Coronary artery (tissue), 2 donors: Measurements from ENCODE around the gene ZNF106.

Experiments
- DNase-seq: peaks from one replicate; pipeline ENCODE4 v3.0.0-alpha.2; 2017; ENCODE audit warnings: low spot score
- H3K27ac ChIP-seq, 2 donors: fragments of 200-600 bp; sonication (generic); one replicate each; pipeline ENCODE4 v1.5.1; 2016 to 2019
- H3K4me3 ChIP-seq: fragments of 200-600 bp; sonication (generic); 2 replicates; pipeline ENCODE4 v1.5.1; 2016; ENCODE audit warnings: mild to moderate bottlenecking, moderate library complexity
- TF ChIP-seq, protein P1 (sequence below): fragments of 200-600 bp; sonication (generic); IDR thresholded peaks from one replicate; pipeline ENCODE4 v1.5.1; 2019; ENCODE audit warnings: antibody characterized with exemption

ZNF106 gene

DNA sequence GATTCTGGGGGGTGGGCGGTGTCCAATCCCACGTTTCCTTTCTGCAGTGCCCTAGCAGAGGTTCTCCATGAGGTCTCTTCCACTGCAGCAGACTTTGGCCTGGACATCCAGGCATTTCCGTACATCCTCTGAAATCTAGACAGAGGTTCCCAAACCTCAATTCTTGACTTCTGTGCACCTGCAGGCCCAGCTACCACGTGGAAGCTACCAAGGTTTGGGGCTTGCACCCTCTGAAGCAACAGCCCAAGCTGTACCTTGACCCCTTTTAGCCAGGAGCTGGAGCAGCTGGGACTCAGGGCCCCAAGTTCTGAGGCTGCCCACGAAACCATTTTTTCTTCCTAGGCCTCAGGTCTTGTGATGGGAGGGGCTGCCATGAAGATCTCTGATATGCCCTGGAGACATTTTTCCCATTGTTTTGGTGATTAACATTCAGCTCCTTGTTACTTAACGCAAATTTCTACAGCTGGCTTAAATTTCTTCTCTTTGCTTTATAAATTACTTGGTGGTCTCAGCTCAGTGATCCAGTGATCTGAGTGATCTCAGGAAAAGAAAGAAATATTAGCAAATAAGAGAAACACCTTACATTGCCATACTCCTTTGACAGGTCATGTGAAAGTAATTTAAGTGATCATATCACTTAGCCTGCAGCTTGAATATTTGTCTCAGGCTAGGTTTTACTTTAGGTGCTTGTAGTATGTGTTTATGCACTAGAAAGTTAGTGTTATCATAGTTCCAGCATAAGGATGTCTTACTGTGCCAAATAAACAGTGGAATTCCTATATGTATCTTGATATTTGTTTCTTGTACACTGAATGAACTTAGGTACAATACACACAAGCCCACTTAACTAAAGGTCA, 7.5 kb upstream of the ZNF106 start:
- DNase-seq: no peak
- Histone ChIP-seq H3K4me3 (no peak overlapping the region), H3K27ac (no peak overlapping the region)
- TF ChIP-seq, protein P1, sequence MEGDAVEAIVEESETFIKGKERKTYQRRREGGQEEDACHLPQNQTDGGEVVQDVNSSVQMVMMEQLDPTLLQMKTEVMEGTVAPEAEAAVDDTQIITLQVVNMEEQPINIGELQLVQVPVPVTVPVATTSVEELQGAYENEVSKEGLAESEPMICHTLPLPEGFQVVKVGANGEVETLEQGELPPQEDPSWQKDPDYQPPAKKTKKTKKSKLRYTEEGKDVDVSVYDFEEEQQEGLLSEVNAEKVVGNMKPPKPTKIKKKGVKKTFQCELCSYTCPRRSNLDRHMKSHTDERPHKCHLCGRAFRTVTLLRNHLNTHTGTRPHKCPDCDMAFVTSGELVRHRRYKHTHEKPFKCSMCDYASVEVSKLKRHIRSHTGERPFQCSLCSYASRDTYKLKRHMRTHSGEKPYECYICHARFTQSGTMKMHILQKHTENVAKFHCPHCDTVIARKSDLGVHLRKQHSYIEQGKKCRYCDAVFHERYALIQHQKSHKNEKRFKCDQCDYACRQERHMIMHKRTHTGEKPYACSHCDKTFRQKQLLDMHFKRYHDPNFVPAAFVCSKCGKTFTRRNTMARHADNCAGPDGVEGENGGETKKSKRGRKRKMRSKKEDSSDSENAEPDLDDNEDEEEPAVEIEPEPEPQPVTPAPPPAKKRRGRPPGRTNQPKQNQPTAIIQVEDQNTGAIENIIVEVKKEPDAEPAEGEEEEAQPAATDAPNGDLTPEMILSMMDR: no peak

DNA sequence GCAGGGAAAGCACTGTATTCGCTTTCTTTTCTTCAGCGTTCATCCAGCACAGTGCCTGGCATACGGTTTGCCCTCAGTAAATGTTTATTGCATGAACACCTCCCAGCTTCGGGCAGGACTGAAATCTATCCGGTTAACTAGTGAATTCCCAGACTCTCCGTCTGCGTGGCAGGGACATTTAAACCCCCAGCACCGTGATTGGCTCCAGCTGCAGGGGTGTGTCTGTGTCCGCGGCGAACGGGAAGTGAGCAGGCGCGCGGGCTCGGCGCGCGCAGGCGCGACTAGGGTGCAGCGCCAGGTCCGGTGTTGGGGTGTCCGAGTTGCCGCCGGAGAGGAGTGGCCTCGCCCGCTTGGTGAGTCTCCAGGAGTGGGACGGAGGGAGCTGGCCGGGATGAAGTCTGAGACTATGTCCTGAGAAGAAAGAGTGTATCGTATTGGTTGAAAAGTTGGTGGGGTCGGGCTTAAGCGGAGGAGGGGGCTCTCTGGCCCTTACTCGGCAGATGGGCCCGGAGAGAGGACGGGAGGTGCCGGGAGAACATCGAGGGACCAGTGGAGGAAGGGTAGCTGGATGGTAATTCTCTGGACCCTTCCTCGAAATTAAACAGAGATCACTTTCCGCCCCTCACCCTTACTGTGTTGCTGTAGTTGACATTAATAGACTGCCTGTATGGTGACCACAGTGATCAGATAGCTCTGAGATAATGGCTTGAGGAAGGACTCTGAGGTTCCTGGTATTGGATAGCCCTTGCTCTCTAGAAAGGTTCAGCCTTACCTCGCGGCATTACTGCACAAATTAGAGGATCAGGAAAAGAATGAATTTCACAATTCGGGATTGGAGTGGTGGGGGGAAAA, 4.6 kb upstream of the ZNF106 start, which contains the start of gene SNAP23:
TSS of gene SNAP23 (plus strand) at position 274 of the 852 bp plus-strand sequence. CDS start 16,213 bp downstream, outside the sequence.
- peak within 1 kb of the TSS; percentile 91 for H3K4me3 ChIP-seq
- TF ChIP-seq, protein P1: no peak
- peak within 1 kb of the TSS; percentile 85 to 98 for H3K27ac ChIP-seq
- peak; percentile 96 for DNase-seq

DNA sequence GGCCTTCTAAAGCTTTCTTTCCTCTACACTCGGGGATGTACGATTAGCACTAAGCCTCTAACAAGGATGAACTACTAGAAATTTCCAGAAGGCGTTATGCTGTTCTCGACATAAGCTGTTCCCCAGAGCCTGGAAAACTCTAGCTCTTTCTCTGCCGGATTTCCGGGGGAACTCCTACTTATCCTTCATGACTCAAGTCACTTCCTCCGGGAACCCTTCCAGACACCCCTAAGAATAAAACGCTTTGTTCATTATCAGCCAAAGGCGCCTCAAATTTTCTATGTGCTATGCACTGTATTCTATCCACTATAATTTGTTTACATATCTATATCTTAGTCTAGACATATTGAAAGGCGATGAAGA, 4.0 kb upstream of the ZNF106 start:
- H3K27ac ChIP-seq: peak overlapping the region; percentile 85 to 98
- peak overlapping the region; percentile 91 for H3K4me3 ChIP-seq
- TF ChIP-seq, protein P1: no peak
- no peak for DNase-seq

DNA sequence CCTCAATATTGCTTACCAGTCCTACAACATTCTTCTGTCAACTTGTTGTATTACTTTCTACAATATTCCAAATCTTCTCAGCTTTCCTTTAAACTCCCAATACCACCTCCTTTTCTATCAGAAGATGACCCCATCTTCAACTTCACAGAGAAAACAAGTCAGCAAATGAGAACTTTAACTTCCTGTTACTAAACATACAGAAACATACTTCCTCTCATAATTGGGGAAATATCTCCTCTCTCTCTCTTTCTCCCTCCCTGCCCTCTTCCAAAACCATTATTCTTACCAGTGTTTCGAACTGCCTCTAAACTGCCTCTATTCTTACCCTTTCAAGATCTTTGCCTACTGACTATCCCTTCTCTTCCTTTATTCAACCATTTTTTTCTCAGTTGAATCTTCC, 2.7 kb upstream of the ZNF106 start:
- H3K27ac ChIP-seq: peak overlapping the region; percentile 24 to 85
- TF ChIP-seq, protein P1: no peak
- DNase-seq: no peak

DNA sequence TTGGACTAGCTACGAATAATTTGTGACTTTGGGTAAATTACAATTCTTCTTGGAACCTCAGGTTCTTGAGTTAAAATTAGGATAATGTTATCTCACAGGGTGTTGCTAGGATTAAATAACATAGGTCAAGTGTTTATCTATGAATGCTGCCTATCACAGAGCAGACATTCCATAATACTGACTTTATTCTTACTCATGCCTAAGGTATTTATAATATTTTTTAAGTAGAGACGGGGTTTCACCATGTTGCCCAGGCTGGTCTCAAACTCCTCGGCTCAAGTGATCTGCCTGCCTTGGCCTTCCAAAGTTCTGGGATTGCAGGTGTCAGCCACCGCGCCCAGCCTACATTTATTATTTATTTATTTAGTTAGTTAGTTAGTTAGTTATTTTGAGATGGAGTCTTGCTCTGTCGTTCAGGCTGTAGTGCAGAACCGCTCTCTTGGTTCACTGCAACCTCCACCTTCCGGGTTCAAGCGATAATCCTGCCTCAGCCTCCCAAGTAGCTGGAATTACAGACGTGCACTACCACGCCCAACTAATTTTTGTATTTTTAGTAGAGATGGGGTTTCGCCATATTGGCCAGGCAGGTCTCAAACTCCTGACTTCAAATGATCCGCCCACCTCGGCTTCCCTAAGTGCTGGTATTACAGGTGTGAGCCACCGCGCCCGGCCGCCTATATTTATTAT, 741 bp upstream of the ZNF106 start:
- DNase-seq: no peak
- H3K4me3 ChIP-seq: peak overlapping the region; percentile 99
- H3K27ac ChIP-seq: peak overlapping the region; percentile 90 to 96
- TF ChIP-seq, protein P1: no peak

More for the DNA sequence above, 2.7 kb upstream of the ZNF106 start:
- no peak overlapping the region for H3K4me3 ChIP-seq

DNA sequence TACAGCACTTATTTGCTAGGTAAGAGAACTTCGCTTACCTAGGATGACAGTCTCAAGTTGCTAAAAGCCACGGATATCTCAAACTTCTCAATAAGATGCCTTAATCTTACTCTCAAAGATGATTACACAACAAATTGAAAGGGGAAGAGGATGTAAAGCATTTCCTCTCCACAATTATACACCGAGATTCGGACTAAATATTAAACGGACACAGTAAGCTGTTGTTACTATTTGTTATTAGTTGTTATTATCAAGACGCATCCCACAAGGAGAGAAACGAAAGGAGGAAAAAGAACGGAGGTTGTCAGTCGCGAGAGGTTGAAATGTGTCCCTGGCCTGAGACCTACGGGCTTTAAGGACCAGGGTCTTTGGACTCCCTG, 660 bp downstream of the ZNF106 start:
- Histone ChIP-seq H3K27ac (peak overlapping the region; percentile 90 to 96), H3K4me3 (peak overlapping the region; percentile 99)
- no peak for DNase-seq
- TF ChIP-seq, protein P1: no peak
